ENCODE data around the gene EMC9. TPM values are rescaled to one million over a fixed set of nuclear protein-coding genes. Genes with fewer than 3 reads are reported as not detected.

Gene EMC9
- total and polyA plus RNA-seq, 12 donors: 21.6 to 149 (median 43.9) TPM

GRCh38 chr14:24189059-24189375 is 47.6 kb upstream of the EMC9 start:
- Histone ChIP-seq H3K4me3 (peak overlapping the region in 1 of 4 donors; percentile 69), H3K27me3 (no peaks in the 10 kb centered on the region), H3K4me1 (replicated peaks in 1 of 2) (peaks cover 9 to 17% of the 10 kb centered on the region in 2 donors), H3K36me3 (replicated peaks in 1 of 2) (peaks cover 0 to 57% of the 10 kb centered on the region in 2 donors), H3K9me3 (replicated peaks in 1 of 3) (no peaks in the 10 kb centered on the region), H3K27ac (peak overlapping the region in 2 of 5 donors; percentile 50 to 88)
- WGBS, 4 donors: 1 to 4% (median 2%) methylated on average over 3 of the region's 3 CpGs
- intact Hi-C loops (cut with DNase I): no loop called here
- no peak for DNase-seq
- TF ChIP-seq CTCF (IDR thresholded peaks at IDR 0.05): no peak
- no peak for TF ChIP-seq POLR2A (IDR thresholded peaks at IDR 0.05)

GRCh38 chr14:24188251-24189058 is 47.1 kb upstream of the EMC9 start, which contains the start of gene IPO4:
Gene IPO4 (minus strand): TSS chr14:24188816. CDS start chr14:24188787, 29 bp downstream.
- no peaks in the 10 kb centered on the region for H3K9me3 ChIP-seq (replicated peaks in 1 of 3)
- peak within 1 kb of the TSS in 3 of 4 donors; percentile 32 to 80 (median 69) for H3K4me3 ChIP-seq
- WGBS, 4 donors: 0 to 1% (median 0%) methylated on average over 17 to 65 of the region's 65 CpGs
- TF ChIP-seq CTCF (IDR thresholded peaks at IDR 0.05) (no peak), POLR2A (IDR thresholded peaks at IDR 0.05) (peak; percentile 55 to 85)
- H3K4me1 ChIP-seq (replicated peaks in 1 of 2): peaks cover 9 to 17% of the 10 kb centered on the region in 2 donors
- no peaks in the 10 kb centered on the region for H3K27me3 ChIP-seq
- peaks cover 0 to 62% of the 10 kb centered on the region in 2 donors for H3K36me3 ChIP-seq (replicated peaks in 1 of 2)
- peak within 1 kb of the TSS in 4 of 5 donors; percentile 58 to 88 (median 76) for H3K27ac ChIP-seq
- peak; percentile 95 to 99 (median 98) for DNase-seq
- intact Hi-C loops (cut with DNase I): no loop called here

GRCh38 chr14:24187539-24187915 is 46.1 kb upstream of the EMC9 start:
- Histone ChIP-seq H3K4me3 (no peak overlapping the region), H3K27me3 (no peaks in the 10 kb centered on the region), H3K36me3 (replicated peaks in 1 of 2) (peaks cover 0 to 65% of the 10 kb centered on the region in 2 donors), H3K27ac (peak overlapping the region in 2 of 5 donors; percentile 80 to 88), H3K4me1 (replicated peaks in 1 of 2) (peaks cover 9 to 17% of the 10 kb centered on the region in 2 donors), H3K9me3 (replicated peaks in 1 of 3) (no peaks in the 10 kb centered on the region)
- intact Hi-C loops (cut with DNase I): no loop called here
- DNase-seq: no peak
- WGBS, 4 donors: 69 to 90% (median 87%) methylated on average over 2 of the region's 2 CpGs
- no peak for TF ChIP-seq POLR2A (IDR thresholded peaks at IDR 0.05)

- no peak for DNase-seq
- Histone ChIP-seq H3K36me3 (replicated peaks in 1 of 2) (peaks cover 0 to 65% of the 10 kb centered on the region in 2 donors), H3K27me3 (no peaks in the 10 kb centered on the region), H3K4me3 (no peak overlapping the region), H3K27ac (no peak overlapping the region), H3K4me1 (replicated peaks in 1 of 2) (peaks cover 9 to 17% of the 10 kb centered on the region in 2 donors), H3K9me3 (replicated peaks in 1 of 3) (no peaks in the 10 kb centered on the region)
- intact Hi-C loops (cut with DNase I): no loop called here
- TF ChIP-seq POLR2A (IDR thresholded peaks at IDR 0.05) (no peak), CTCF (IDR thresholded peaks at IDR 0.05) (no peak)
- WGBS, 4 donors: 90 to 95% (median 93%) methylated on average over 9 to 10 of the region's 10 CpGs
These were observed 45.6 kb upstream of the EMC9 start for GRCh38 chr14:24186831-24187538.

Data from adrenal gland (tissue), 12 donors.